ENCODE data around the gene PTPMT1.

Gene PTPMT1

DNA sequence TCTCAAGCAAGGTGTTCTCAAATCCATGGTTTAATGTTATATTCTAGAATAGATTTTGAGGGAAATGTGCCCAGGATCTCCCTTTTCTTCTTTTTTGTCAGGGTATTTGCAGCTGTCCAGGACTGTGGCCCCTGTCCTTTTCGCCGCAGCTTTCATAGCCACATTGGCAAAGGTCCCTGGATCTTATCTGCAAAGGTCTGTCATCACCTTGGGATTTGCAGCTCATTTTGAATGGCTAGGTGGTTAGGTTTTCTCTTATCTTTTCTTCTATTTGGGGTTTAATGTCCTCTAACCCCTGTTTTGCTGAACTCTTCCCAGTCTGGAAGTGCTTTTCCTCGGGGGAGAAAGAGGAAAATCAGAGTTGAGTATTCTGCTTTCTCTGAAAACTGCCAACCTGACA is 40.5 kb downstream of the PTPMT1 start:
- TF ChIP-seq, protein P1, sequence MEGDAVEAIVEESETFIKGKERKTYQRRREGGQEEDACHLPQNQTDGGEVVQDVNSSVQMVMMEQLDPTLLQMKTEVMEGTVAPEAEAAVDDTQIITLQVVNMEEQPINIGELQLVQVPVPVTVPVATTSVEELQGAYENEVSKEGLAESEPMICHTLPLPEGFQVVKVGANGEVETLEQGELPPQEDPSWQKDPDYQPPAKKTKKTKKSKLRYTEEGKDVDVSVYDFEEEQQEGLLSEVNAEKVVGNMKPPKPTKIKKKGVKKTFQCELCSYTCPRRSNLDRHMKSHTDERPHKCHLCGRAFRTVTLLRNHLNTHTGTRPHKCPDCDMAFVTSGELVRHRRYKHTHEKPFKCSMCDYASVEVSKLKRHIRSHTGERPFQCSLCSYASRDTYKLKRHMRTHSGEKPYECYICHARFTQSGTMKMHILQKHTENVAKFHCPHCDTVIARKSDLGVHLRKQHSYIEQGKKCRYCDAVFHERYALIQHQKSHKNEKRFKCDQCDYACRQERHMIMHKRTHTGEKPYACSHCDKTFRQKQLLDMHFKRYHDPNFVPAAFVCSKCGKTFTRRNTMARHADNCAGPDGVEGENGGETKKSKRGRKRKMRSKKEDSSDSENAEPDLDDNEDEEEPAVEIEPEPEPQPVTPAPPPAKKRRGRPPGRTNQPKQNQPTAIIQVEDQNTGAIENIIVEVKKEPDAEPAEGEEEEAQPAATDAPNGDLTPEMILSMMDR (IDR thresholded peaks at IDR 0.05; ENCODE audit: unreplicated experiment in 3 of 3) = no peak
- H3K36me3 Mint-ChIP-seq (ENCODE audit: low read depth) = peaks cover 10% of the 10 kb centered on the region
- no peak overlapping the region for H3K4me3 Mint-ChIP-seq
- no peaks in the 10 kb centered on the region for H3K9me3 Mint-ChIP-seq
- H3K4me1 Mint-ChIP-seq = peaks cover 29% of the 10 kb centered on the region
- H3K27me3 Mint-ChIP-seq (ENCODE audit: low read depth) = no peaks in the 10 kb centered on the region
- peak overlapping the region in 2 of 3 experiments; percentile 51 to 56 for H3K27ac Mint-ChIP-seq

DNA sequence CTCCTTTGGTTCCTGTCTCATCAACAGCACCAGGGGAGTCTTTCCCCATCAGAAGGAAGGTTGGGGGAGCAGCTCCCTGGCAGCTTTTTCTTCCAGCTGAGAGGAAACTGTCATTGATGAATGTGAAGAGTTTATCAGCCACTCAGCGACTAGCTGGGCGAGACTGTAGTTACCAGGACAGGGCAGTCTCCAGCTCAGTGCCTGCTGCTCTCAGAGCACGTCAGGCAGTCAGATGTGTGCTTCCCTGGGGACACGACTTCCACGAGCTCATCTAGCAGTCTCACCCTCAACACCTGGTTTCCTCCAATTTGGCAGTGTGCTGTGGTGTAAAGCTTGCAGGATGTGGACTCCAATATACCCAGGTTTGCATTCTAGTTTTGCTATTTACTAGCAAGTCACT is 41.3 kb downstream of the PTPMT1 start:
- TF ChIP-seq, protein P1 (IDR thresholded peaks at IDR 0.05; ENCODE audit: unreplicated experiment in 3 of 3) = no peak
- Mint-ChIP-seq H3K4me1 (peaks cover 29% of the 10 kb centered on the region), H3K27me3 (ENCODE audit: low read depth) (no peaks in the 10 kb centered on the region), H3K4me3 (no peak overlapping the region), H3K27ac (peak overlapping the region; percentile 34 to 56 (median 55)), H3K9me3 (no peaks in the 10 kb centered on the region), H3K36me3 (ENCODE audit: low read depth) (peaks cover 10% of the 10 kb centered on the region)

DNA sequence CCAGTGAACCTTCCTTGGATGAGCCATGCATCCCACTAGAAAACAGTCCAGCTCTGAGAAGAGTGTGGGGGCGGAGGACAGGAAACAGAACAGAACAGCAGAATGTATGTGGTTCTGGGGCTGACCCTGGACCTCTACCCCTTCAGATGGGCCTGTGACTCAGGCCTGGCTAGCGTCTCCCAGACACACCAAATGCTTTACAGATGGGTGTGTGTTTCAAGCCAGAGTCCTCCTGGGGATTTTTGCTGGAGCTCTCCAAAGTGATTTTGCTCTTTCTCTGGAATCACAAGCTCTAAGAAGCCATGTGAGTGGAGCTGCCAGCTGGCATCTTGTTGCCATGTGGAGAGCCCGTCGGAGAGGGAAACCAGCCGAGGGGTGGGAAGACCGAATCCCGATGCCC is 42.0 kb downstream of the PTPMT1 start:
- no peaks in the 10 kb centered on the region for H3K9me3 Mint-ChIP-seq
- H3K27ac Mint-ChIP-seq = peak overlapping the region; percentile 34 to 56 (median 55)
- TF ChIP-seq, protein P1 (IDR thresholded peaks at IDR 0.05; ENCODE audit: unreplicated experiment in 3 of 3) = no peak
- H3K4me3 Mint-ChIP-seq = peak overlapping the region in 1 of 3 experiments; percentile 22
- H3K36me3 Mint-ChIP-seq (ENCODE audit: low read depth) = peaks cover 10% of the 10 kb centered on the region
- peaks cover 29% of the 10 kb centered on the region for H3K4me1 Mint-ChIP-seq
- H3K27me3 Mint-ChIP-seq (ENCODE audit: low read depth) = no peaks in the 10 kb centered on the region

DNA sequence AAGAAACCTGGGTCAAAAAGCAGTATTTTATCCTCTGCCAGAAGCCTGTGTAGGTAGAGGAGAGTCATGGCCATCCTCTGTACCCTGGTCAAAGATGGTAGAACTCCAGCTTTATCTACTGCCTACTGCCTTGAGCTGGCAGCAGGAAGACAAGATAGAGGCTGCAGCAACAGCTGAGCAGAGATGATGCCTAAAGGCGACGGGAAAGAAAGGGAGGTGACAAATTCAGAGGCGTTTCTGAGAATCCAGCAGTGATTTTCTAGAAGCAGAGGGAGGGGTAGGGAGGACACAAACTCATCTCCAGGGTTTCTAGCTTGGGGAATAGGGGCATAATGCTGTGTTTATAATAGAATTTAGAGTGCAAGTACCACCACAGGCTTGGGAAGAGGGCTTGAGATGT is 44.3 kb downstream of the PTPMT1 start:
- Mint-ChIP-seq H3K9me3 (no peaks in the 10 kb centered on the region), H3K36me3 (ENCODE audit: low read depth) (peaks cover 10% of the 10 kb centered on the region), H3K4me3 (no peak overlapping the region), H3K27ac (peak overlapping the region in 1 of 3 experiments; percentile 5), H3K27me3 (ENCODE audit: low read depth) (no peaks in the 10 kb centered on the region), H3K4me1 (peaks cover 29% of the 10 kb centered on the region)
- TF ChIP-seq, protein P1 (IDR thresholded peaks at IDR 0.05; ENCODE audit: unreplicated experiment in 3 of 3) = no peak

DNA sequence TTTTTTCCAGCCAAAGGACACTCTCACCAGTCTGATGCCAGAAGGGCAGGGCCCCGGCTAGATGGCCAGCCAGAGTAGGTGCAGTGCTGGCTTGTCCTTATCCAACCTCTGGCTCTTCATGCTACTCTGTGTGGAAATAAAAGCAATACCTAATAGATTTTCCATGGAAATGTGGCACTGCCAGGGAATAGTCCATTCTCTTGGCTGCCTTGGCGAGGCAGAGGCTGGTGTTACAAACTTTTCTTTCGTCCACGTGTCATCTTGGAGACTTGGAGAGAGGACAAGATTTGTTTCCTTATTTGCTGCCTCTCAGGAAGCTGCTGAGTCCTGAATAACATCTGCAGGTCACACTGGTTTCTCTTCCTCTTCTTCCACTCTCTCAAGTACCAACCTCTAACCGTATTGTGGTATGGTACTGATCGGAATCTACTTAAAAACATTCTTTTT is 46.0 kb downstream of the PTPMT1 start:
- H3K27me3 Mint-ChIP-seq (ENCODE audit: low read depth) = no peaks in the 10 kb centered on the region
- no peak overlapping the region for H3K4me3 Mint-ChIP-seq
- H3K4me1 Mint-ChIP-seq = peaks cover 21% of the 10 kb centered on the region
- no peak overlapping the region for H3K27ac Mint-ChIP-seq
- H3K36me3 Mint-ChIP-seq (ENCODE audit: low read depth) = peaks cover 13% of the 10 kb centered on the region
- TF ChIP-seq, protein P1 (IDR thresholded peaks at IDR 0.05; ENCODE audit: unreplicated experiment in 3 of 3) = no peak
- H3K9me3 Mint-ChIP-seq = no peaks in the 10 kb centered on the region

DNA sequence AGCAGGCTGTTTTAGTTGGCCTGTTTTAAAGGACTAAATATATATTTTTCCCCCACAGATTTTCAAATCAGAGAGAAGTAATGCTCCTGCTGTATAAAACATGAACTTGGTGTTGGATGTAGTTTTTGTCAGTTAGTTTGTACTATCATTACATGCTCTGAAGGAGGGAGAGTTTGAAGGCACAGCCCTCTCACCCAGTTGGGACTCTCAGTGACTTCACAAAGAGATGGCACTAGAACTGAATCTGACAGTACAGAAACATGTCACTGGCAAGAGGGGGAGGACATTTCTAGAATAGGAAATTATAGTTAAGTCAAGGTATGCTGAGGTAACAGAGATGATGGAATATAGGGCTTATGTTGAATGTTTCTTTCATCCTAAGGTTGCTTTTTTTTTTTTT is 49.9 kb downstream of the PTPMT1 start:
- Mint-ChIP-seq H3K36me3 (ENCODE audit: low read depth) (peaks cover 14% of the 10 kb centered on the region), H3K4me1 (peaks cover 5% of the 10 kb centered on the region)
- TF ChIP-seq, protein P1 (IDR thresholded peaks at IDR 0.05; ENCODE audit: unreplicated experiment in 3 of 3) = no peak

More for the DNA sequence above, 49.9 kb downstream of the PTPMT1 start:
- Mint-ChIP-seq H3K9me3 (no peaks in the 10 kb centered on the region), H3K27ac (no peak overlapping the region), H3K4me3 (no peak overlapping the region), H3K27me3 (ENCODE audit: low read depth) (no peaks in the 10 kb centered on the region)
